H1 (cell line): ENCODE data around the gene MIER3. TPM values are rescaled to one million over a fixed set of nuclear protein-coding genes. Genes with fewer than 3 reads are reported as not detected.

Experiments
- CTCF ChIA-PET: fragments of 300-600 bp; sonication (Branson Sonifier 250); formaldehyde crosslinking; loops from one replicate; lab custom pipeline; 2021; ENCODE audit not compliant: partially characterized antibody; lab: Charles Lee
- POLR2A ChIA-PET: fragments of 300-600 bp; sonication (Branson Sonifier 250); formaldehyde crosslinking; loops from one replicate; lab custom pipeline; 2021; ENCODE audit warnings: inconsistent platforms; ENCODE audit not compliant: partially characterized antibody; lab: Charles Lee
- DNase-seq, 2 experiments: peaks; one replicate each; pipeline versions ENCODE4 v3.0.0 to v3.0.0-alpha.2; 2010 to 2022; ENCODE audit warnings: low spot score in 2 of 2, low read depth in 1 of 2, mixed read lengths in 1 of 2
- FAIRE-seq: peaks from 2 replicates; lab custom pipeline; 2011; peaks lifted over from hg19 to GRCh38; lab: Jason Lieb, UNC
- H2AFZ ChIP-seq: 2 replicates; pipeline ENCODE4 v1.8.1; 2012; ENCODE audit warnings: low read length, inconsistent platforms
- H2AK5ac ChIP-seq: 2 replicates; pipeline ENCODE4 v1.6.1; 2013; ENCODE audit warnings: low read depth, low read length
- H2BK120ac ChIP-seq: replicated peaks from 2 replicates; pipeline ENCODE3; 2013; ENCODE audit warnings: low read depth, low read length, inconsistent platforms
- H2BK12ac ChIP-seq: 2 replicates; pipeline ENCODE4 v1.6.1; 2013; ENCODE audit warnings: low read depth, low read length
- H2BK15ac ChIP-seq: 2 replicates; pipeline ENCODE4 v1.6.1; 2013; ENCODE audit warnings: low read length
- H2BK20ac ChIP-seq: 2 replicates; pipeline ENCODE4 v1.6.1; 2013; ENCODE audit warnings: low read length
- H2BK5ac ChIP-seq: 2 replicates; pipeline ENCODE4 v1.6.1; 2013; ENCODE audit warnings: low read depth, low read length
- H3K14ac ChIP-seq: 2 replicates; pipeline ENCODE4 v1.6.1; 2013; ENCODE audit warnings: inconsistent platforms; ENCODE audit not compliant: insufficient read length
- H3K18ac ChIP-seq: 2 replicates; pipeline ENCODE4 v1.6.1; 2013; ENCODE audit warnings: low read length; ENCODE audit errors: extremely low read depth
- H3K23ac ChIP-seq: 2 replicates; pipeline ENCODE4 v1.6.1; 2013; ENCODE audit warnings: inconsistent platforms; ENCODE audit not compliant: insufficient read length
- H3K23me2 ChIP-seq: 2 replicates; pipeline ENCODE4 v1.6.1; 2013; ENCODE audit warnings: low read depth, low read length
- H3K27ac ChIP-seq: 2 replicates; pipeline ENCODE4 v1.6.1; 2011; ENCODE audit warnings: low read depth, low read length, inconsistent platforms
- H3K27me3 ChIP-seq, 4 experiments: replicated peaks in 1 of 4; 1 replicate in 1 of 4; 2 replicates in 3 of 4; pipeline versions ENCODE4 v1.6.1 to v1.8.1; 2011 to 2013; ENCODE audit warnings: low read length in 3 of 4, mild to moderate bottlenecking in 3 of 4, inconsistent platforms in 2 of 4, mixed read lengths in 2 of 4, moderate library complexity in 1 of 4; ENCODE audit not compliant: control insufficient read depth in 3 of 4, insufficient read depth in 3 of 4; ENCODE audit errors: extremely low read depth in 1 of 4
- H3K36me3 ChIP-seq, 4 experiments: 2 replicates each; pipeline versions ENCODE4 v1.6.1 to v1.8.1; 2011 to 2013; ENCODE audit warnings: mild to moderate bottlenecking in 4 of 4, low read length in 3 of 4, moderate library complexity in 2 of 4, control low read depth in 1 of 4, inconsistent platforms in 1 of 4; ENCODE audit not compliant: insufficient read depth in 4 of 4, control insufficient read depth in 2 of 4
- H3K4ac ChIP-seq: replicated peaks from 2 replicates; pipeline ENCODE3; 2013; ENCODE audit warnings: low read length, low read depth, mixed read lengths, inconsistent platforms; ENCODE audit not compliant: insufficient read length
- H3K4me1 ChIP-seq, 4 experiments: replicated peaks in 1 of 4; 1 replicate in 1 of 4; 2 replicates in 3 of 4; pipeline versions ENCODE4 v1.6.1 to v1.8.1; 2011 to 2013; ENCODE audit warnings: low read length in 3 of 4, inconsistent platforms in 2 of 4, mixed read lengths in 1 of 4; ENCODE audit not compliant: insufficient read depth in 4 of 4, control insufficient read depth in 3 of 4
- H3K4me2 ChIP-seq, 2 experiments: 2 replicates each; pipeline versions ENCODE4 v1.6.1 to v1.8.1; 2011 to 2013; ENCODE audit warnings: low read depth in 2 of 2, low read length in 2 of 2, control low read depth in 1 of 2, inconsistent platforms in 1 of 2, mild to moderate bottlenecking in 1 of 2; ENCODE audit not compliant: insufficient read depth in 1 of 2
- H3K4me3 ChIP-seq, 4 experiments: fragments of 200-600, 300-600 bp in 1 of 4; sonication (generic), shearing (Covaris generic), sonication (Bioruptor Twin) in 1 of 4; 2 replicates each; pipeline versions ENCODE4 v1.5.1 to v1.8.1; 2011 to 2016; ENCODE audit warnings: low read length in 4 of 4, low read depth in 3 of 4, control low read depth in 2 of 4, inconsistent platforms in 2 of 4, mild to moderate bottlenecking in 2 of 4, mixed read lengths in 1 of 4, moderate library complexity in 1 of 4; ENCODE audit not compliant: insufficient read depth in 2 of 4; ENCODE audit errors: extremely low read depth in 1 of 4
- H3K56ac ChIP-seq: replicated peaks from 2 replicates; pipeline ENCODE3; 2013; ENCODE audit warnings: low read depth, mild to moderate bottlenecking, mixed read lengths, low read length, inconsistent platforms; ENCODE audit not compliant: insufficient read length
- H3K79me1 ChIP-seq: 2 replicates; pipeline ENCODE4 v1.6.1; 2013; ENCODE audit warnings: low read depth, low read length, control low read depth
- H3K79me2 ChIP-seq, 2 experiments: 2 replicates each; pipeline versions ENCODE4 v1.6.1 to v1.8.1; 2012 to 2013; ENCODE audit warnings: low read length in 2 of 2, mild to moderate bottlenecking in 2 of 2, inconsistent platforms in 1 of 2; ENCODE audit not compliant: insufficient read depth in 2 of 2, control insufficient read depth in 1 of 2
- H3K9ac ChIP-seq, 4 experiments: replicated peaks in 1 of 4; 1 replicate in 1 of 4; 2 replicates in 3 of 4; pipeline versions ENCODE4 v1.6.1 to v1.8.1; 2011 to 2013; ENCODE audit warnings: low read depth in 3 of 4, low read length in 3 of 4, control low read depth in 2 of 4, mild to moderate bottlenecking in 2 of 4, moderate library complexity in 2 of 4, inconsistent platforms in 1 of 4; ENCODE audit errors: extremely low read depth in 1 of 4
- H3K9me3 ChIP-seq, 2 experiments: 2 replicates each; pipeline versions ENCODE4 v1.6.1 to v1.8.1; 2012 to 2013; ENCODE audit warnings: mild to moderate bottlenecking in 2 of 2, moderate library complexity in 2 of 2, control low read depth in 1 of 2, inconsistent platforms in 1 of 2, low read depth in 1 of 2, low read length in 1 of 2, mixed read lengths in 1 of 2; ENCODE audit not compliant: insufficient read depth in 2 of 2
- H4K20me1 ChIP-seq, 2 experiments: replicated peaks in 1 of 2; 2 replicates each; pipeline versions ENCODE3 to v1.8.1; 2011 to 2013; ENCODE audit warnings: inconsistent platforms in 2 of 2, low read length in 2 of 2, mild to moderate bottlenecking in 1 of 2; ENCODE audit not compliant: insufficient read depth in 2 of 2, control insufficient read depth in 1 of 2
- H4K5ac ChIP-seq: 2 replicates; pipeline ENCODE4 v1.6.1; 2013; ENCODE audit warnings: low read length, low read depth, mixed read lengths, inconsistent platforms; ENCODE audit not compliant: insufficient read length
- H4K8ac ChIP-seq: 2 replicates; pipeline ENCODE4 v1.8.0; 2013; ENCODE audit warnings: mild to moderate bottlenecking, moderate library complexity, low read length, inconsistent platforms; ENCODE audit not compliant: insufficient read depth; ENCODE audit errors: extremely low read depth
- H4K91ac ChIP-seq: replicated peaks from 2 replicates; pipeline ENCODE3; 2013; ENCODE audit warnings: low read length, mixed read lengths, inconsistent platforms; ENCODE audit not compliant: insufficient read length
- BRCA1 ChIP-seq: IDR thresholded peaks from 2 replicates; pipeline ENCODE4 v1.6.1; 2012; ENCODE audit warnings: low read depth, low read length, improper control_type of control experiment
- CBX5 ChIP-seq: fragments of 300-800, 300-1000 bp; sonication (generic); IDR thresholded peaks from 2 replicates; pipeline ENCODE4 v1.7.1; 2016; ENCODE audit warnings: antibody characterized with exemption, low read length, low read depth
- CREB1 ChIP-seq: IDR thresholded peaks from 2 replicates; pipeline ENCODE4 v1.6.1; 2012; ENCODE audit warnings: inconsistent platforms
- HDAC2 ChIP-seq, 2 experiments: fragments of 300-600 bp in 1 of 2; sonication (generic) in 1 of 2; IDR thresholded peaks; 2 replicates each; pipeline ENCODE4 v1.6.1; 2011 to 2012; ENCODE audit warnings: low read depth in 2 of 2, low read length in 2 of 2, mild to moderate bottlenecking in 2 of 2, moderate library complexity in 2 of 2, borderline replicate concordance in 1 of 2, inconsistent platforms in 1 of 2
- JUN ChIP-seq: IDR thresholded peaks from 2 replicates; pipeline ENCODE4 v1.6.1; 2011; ENCODE audit warnings: low read depth, mild to moderate bottlenecking, improper control_type of control experiment, low read length
- MAFK ChIP-seq: IDR thresholded peaks from 2 replicates; pipeline ENCODE4 v1.6.1; 2012; ENCODE audit warnings: low read depth, mild to moderate bottlenecking, improper control_type of control experiment, low read length
- POLR2A ChIP-seq, 2 experiments: IDR thresholded peaks; 1 replicate in 1 of 2; 2 replicates in 1 of 2; pipeline ENCODE4 v1.6.1; 2011; ENCODE audit warnings: low read depth in 2 of 2, low read length in 2 of 2, mild to moderate bottlenecking in 2 of 2; ENCODE audit errors: control extremely low read depth in 1 of 2
- RXRA ChIP-seq: IDR thresholded peaks from 2 replicates; pipeline ENCODE4 v1.6.1; 2011; ENCODE audit warnings: low read depth, mild to moderate bottlenecking, low read length, moderate library complexity; ENCODE audit not compliant: insufficient read depth
- TAF7 ChIP-seq: optimal IDR thresholded peaks from 2 replicates; pipeline ENCODE3; 2011; ENCODE audit warnings: low read depth, mild to moderate bottlenecking, inconsistent platforms, low read length, moderate library complexity, borderline replicate concordance
- TEAD4 ChIP-seq: IDR thresholded peaks from 2 replicates; pipeline ENCODE4 v1.6.1; 2012; ENCODE audit warnings: low read depth, low read length, inconsistent platforms, mixed read lengths
- WGBS, 2 experiments: shearing (Covaris generic) in 1 of 2; methylation state at CpG; one replicate each; pipeline versions ENCODE4 v1.1.6 to v1.1.7; 2013 to 2015; ENCODE audit warnings: low lambda C conversion rate in 2 of 2, mixed read lengths in 2 of 2, inconsistent platforms in 1 of 2, low coverage in 1 of 2, missing lambda C conversion rate in 1 of 2; ENCODE audit not compliant: insufficient replicate concordance in 2 of 2, insufficient coverage in 1 of 2, insufficient read length in 1 of 2; ENCODE audit errors: extremely low coverage in 1 of 2, missing lambda C conversion rate in 1 of 2; 5-methylcytosine and 5-hydroxymethylcytosine counted together
- polyA plus RNA-seq, 7 experiments: library from polyadenylated mRNA; depleted of rRNA in 3 of 7; stranded (reverse) in 5 of 7; unstranded in 2 of 7; fragments of >200 nt in 5 of 7; fragments of 200-250 nt in 2 of 7; gene quantifications; 1 replicate in 5 of 7; 2 replicates in 1 of 7; 4 replicates in 1 of 7; pipeline versions ENCODE4 v1.2.1 to v1.2.3, GENCODE V29; 2011 to 2013; ENCODE audit warnings: missing spikeins in 2 of 7, mixed read lengths in 2 of 7
- total RNA-seq: library from RNA; stranded (reverse); fragmentation: NEBNext Ultra II Directional; extraction: Animal tissue kit (Norgen Biotek cat#: 25700); gene quantifications from 2 replicates; pipeline ENCODE4 v1.2.1, GENCODE V29; 2021

MIER3 gene
- total and polyA plus RNA-seq, 2 of the 8 experiments (the other 6 are each of a cell fraction or from before 2014, with no cell fraction given) = 9.6 to 33.3 TPM

DNA sequence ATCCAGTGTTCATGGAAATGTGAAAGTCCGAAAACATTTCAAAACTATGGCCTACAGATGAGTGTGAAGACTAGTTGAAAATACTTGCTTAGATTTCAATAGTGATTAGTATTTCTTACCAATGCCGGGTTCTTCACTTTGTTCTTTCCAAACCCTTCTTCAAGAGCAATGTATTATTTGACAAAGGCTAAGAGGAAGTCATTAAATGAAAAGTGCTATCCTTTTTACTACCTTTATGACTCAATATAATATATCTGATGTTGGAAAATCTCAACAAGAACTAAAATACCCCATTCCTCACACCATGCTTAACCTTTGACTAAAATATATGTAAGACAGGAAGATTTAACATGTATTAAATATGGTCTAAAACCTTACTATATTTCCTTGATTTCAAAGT lies 6.7 kb upstream of the MIER3 start:
- no peak for FAIRE-seq
- CTCF ChIA-PET = no interaction called here
- WGBS, 2 experiments = 95% methylated on average over 2 of the region's 2 CpGs; no CpG with 5 or more reads in 1 of the 2 experiments
- Histone ChIP-seq H4K8ac (no peak overlapping the region), H3K79me1 (no peaks in the 10 kb centered on the region), H4K91ac (no peak overlapping the region), H3K27me3 (no peaks in the 10 kb centered on the region), H2BK5ac (no peak overlapping the region), H4K5ac (no peak overlapping the region), H3K23ac (no peak overlapping the region), H2BK120ac (no peak overlapping the region), H3K79me2 (no peaks in the 10 kb centered on the region), H2BK20ac (no peak overlapping the region), H3K4ac (no peak overlapping the region), H3K4me3 (no peak overlapping the region), H2AK5ac (no peak overlapping the region), H3K9me3 (no peaks in the 10 kb centered on the region), H3K23me2 (no peaks in the 10 kb centered on the region), H4K20me1 (no peaks in the 10 kb centered on the region), H2AFZ (no peak overlapping the region), H3K36me3 (no peaks in the 10 kb centered on the region), H3K14ac (no peak overlapping the region), H2BK15ac (no peak overlapping the region), H3K56ac (no peak overlapping the region), H3K4me1 (no peaks in the 10 kb centered on the region), H3K9ac (no peak overlapping the region), H3K27ac (no peak overlapping the region), H3K4me2 (no peak overlapping the region), H3K18ac (no peak overlapping the region), H2BK12ac (no peak overlapping the region)
- POLR2A ChIA-PET = no interaction called here
- DNase-seq = no peak
- TF ChIP-seq RXRA (no peak), HDAC2 (IDR thresholded peaks at IDR 0.05; ENCODE audit: borderline replicate concordance in 1 of 2, low read depth in 2 of 2, low read length in 2 of 2) (no peak), BRCA1 (no peak), CREB1 (no peak), MAFK (no peak), POLR2A (IDR thresholded peaks at IDR 0.05; ENCODE audit: control extremely low read depth in 1 of 2, low read depth in 2 of 2, low read length in 2 of 2) (no peak), JUN (no peak), TEAD4 (no peak), CBX5 (no peak), TAF7 (no peak)
